HL-60 (cell line): ENCODE results near the gene IL36B.

ENCODE experiments used
- POLR2AphosphoS5 ChIP-seq: IDR thresholded peaks from 2 replicates; pipeline ENCODE4 v1.6.1; 2012; ENCODE audit warnings: low read depth
- TF ChIP-seq, protein P1 (sequence below): IDR thresholded peaks from one replicate; pipeline ENCODE4 v1.5.1; 2011; ENCODE audit warnings: low read length, control low read depth, inconsistent platforms; ENCODE audit not compliant: insufficient read depth

DNA sequence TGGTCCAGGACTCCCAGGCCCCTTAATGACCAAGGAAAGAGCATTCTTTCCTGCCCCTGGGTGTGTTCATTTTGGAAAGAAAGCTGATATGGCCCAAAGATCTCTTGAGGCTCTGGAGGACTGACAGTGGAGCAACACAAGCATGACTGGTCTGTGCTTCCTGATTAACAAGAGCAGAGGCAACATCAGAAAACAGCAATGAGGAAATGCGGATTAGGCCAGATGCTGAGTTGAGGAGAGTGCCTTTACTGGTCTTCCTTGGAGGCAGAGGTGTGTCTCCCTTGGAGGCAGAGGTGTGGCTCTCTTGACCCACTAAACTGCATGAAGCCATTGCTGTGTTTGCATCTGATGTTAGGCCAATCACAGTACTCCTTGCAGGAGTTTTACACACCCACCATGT lies 19.9 kb downstream of the IL36B start:
- TF ChIP-seq, protein P1, sequence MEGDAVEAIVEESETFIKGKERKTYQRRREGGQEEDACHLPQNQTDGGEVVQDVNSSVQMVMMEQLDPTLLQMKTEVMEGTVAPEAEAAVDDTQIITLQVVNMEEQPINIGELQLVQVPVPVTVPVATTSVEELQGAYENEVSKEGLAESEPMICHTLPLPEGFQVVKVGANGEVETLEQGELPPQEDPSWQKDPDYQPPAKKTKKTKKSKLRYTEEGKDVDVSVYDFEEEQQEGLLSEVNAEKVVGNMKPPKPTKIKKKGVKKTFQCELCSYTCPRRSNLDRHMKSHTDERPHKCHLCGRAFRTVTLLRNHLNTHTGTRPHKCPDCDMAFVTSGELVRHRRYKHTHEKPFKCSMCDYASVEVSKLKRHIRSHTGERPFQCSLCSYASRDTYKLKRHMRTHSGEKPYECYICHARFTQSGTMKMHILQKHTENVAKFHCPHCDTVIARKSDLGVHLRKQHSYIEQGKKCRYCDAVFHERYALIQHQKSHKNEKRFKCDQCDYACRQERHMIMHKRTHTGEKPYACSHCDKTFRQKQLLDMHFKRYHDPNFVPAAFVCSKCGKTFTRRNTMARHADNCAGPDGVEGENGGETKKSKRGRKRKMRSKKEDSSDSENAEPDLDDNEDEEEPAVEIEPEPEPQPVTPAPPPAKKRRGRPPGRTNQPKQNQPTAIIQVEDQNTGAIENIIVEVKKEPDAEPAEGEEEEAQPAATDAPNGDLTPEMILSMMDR = no peak
- TF ChIP-seq POLR2AphosphoS5 = no peak
